Endothelial cell of umbilical vein (primary cell): ENCODE results near the gene STK17A. TPM values are rescaled to one million over a fixed set of nuclear protein-coding genes. Genes with fewer than 3 reads are reported as not detected.

ENCODE experiments used
- BruUV-seq: library from RNA; stranded (reverse); fragments of 400-500 nt; replicated peaks from 2 replicates; lab custom pipeline; 2021; lab: Mats Ljungman, UMichigan
- CTCF ChIA-PET: fragments of 300-600, 350-600 bp; sonication (Branson Sonifier 250); formaldehyde crosslinking; loops from one replicate; lab custom pipeline; 2021; ENCODE audit warnings: antibody characterized with exemption, inconsistent platforms; lab: Charles Lee
- POLR2A ChIA-PET: fragments of 300-600, 350-600 bp; sonication (Branson Sonifier 250); formaldehyde crosslinking; loops from one replicate; lab custom pipeline; 2021; ENCODE audit warnings: antibody characterized with exemption, inconsistent platforms; lab: Charles Lee
- DNase-seq: peaks from one replicate; pipeline ENCODE4 v3.0.0-alpha.2; 2011; ENCODE audit warnings: low read depth, low spot score
- FAIRE-seq: peaks from 2 replicates; lab custom pipeline; 2011; peaks lifted over from hg19 to GRCh38; lab: Jason Lieb, UNC
- H2AFZ ChIP-seq: 2 replicates; pipeline ENCODE4 v1.6.0; 2012; ENCODE audit warnings: low read depth, low read length, control low read depth, inconsistent platforms
- H3K27ac ChIP-seq: 2 replicates; pipeline ENCODE4 v1.5.1; 2011; ENCODE audit warnings: low read depth, mild to moderate bottlenecking, control low read depth, low read length, moderate library complexity; ENCODE audit not compliant: insufficient read depth
- H3K27me3 ChIP-seq, 2 experiments: 2 replicates each; pipeline versions ENCODE4 v1.6.0 to v1.6.1; 2011; ENCODE audit warnings: low read length in 2 of 2, mixed read lengths in 1 of 2; ENCODE audit not compliant: control insufficient read depth in 2 of 2, insufficient read depth in 2 of 2
- H3K36me3 ChIP-seq, 2 experiments: 2 replicates in 1 of 2; 3 replicates in 1 of 2; pipeline ENCODE4 v1.5.1; 2011; ENCODE audit warnings: low read length in 2 of 2, mild to moderate bottlenecking in 1 of 2, moderate library complexity in 1 of 2; ENCODE audit not compliant: control insufficient read depth in 2 of 2, insufficient read depth in 2 of 2; ENCODE audit errors: extremely low read depth in 1 of 2
- H3K4me1 ChIP-seq: 3 replicates; pipeline ENCODE4 v1.5.1; 2011; ENCODE audit warnings: mild to moderate bottlenecking, low read length; ENCODE audit not compliant: control insufficient read depth, insufficient read depth; ENCODE audit errors: extremely low read depth
- H3K4me2 ChIP-seq: 2 replicates; pipeline ENCODE4 v1.6.1; 2011; ENCODE audit warnings: low read length, control low read depth, mixed read lengths; ENCODE audit not compliant: insufficient read depth
- H3K4me3 ChIP-seq, 3 experiments: fragments of 200-600 bp in 1 of 3; sonication (generic), shearing (Covaris generic) in 1 of 3; replicated peaks in 1 of 3; 2 replicates each; pipeline ENCODE4 v1.5.1; 2011 to 2016; ENCODE audit warnings: control low read depth in 3 of 3, low read length in 3 of 3, mild to moderate bottlenecking in 2 of 3, inconsistent platforms in 1 of 3, low read depth in 1 of 3, moderate library complexity in 1 of 3; ENCODE audit not compliant: insufficient read depth in 1 of 3
- H3K79me2 ChIP-seq: 2 replicates; pipeline ENCODE4 v1.6.0; 2012; ENCODE audit warnings: low read length, inconsistent platforms; ENCODE audit not compliant: control insufficient read depth, insufficient read depth
- H3K9ac ChIP-seq: replicated peaks from 2 replicates; pipeline ENCODE3; 2011; ENCODE audit warnings: low read length, control low read depth; ENCODE audit not compliant: insufficient read depth; ENCODE audit errors: extremely low read depth
- H3K9me1 ChIP-seq: replicated peaks from 3 replicates; pipeline ENCODE4 v1.6.0; 2011; ENCODE audit warnings: mild to moderate bottlenecking, low read length; ENCODE audit not compliant: control insufficient read depth, insufficient read depth; ENCODE audit errors: extremely low read depth
- H3K9me3 ChIP-seq: replicated peaks from 2 replicates; pipeline ENCODE4 v1.5.1; 2012; ENCODE audit warnings: low read length, inconsistent platforms; ENCODE audit not compliant: control insufficient read depth, insufficient read depth
- H4K20me1 ChIP-seq: replicated peaks from 2 replicates; pipeline ENCODE3; 2011; ENCODE audit warnings: mild to moderate bottlenecking, low read length; ENCODE audit not compliant: control insufficient read depth, insufficient read depth; ENCODE audit errors: extremely low read depth
- EZH2 ChIP-seq: IDR thresholded peaks from 2 replicates; pipeline ENCODE4 v1.6.1; 2012; ENCODE audit warnings: borderline replicate concordance, low read depth, mild to moderate bottlenecking, moderate library complexity, low read length, inconsistent platforms; ENCODE audit not compliant: severe bottlenecking
- FOS ChIP-seq: IDR thresholded peaks from 2 replicates; pipeline ENCODE4 v1.6.1; 2011; ENCODE audit warnings: mild to moderate bottlenecking, low read length, moderate library complexity, borderline replicate concordance; ENCODE audit not compliant: insufficient read depth
- GATA2 ChIP-seq: IDR thresholded peaks from 2 replicates; pipeline ENCODE4 v1.7.0; 2011; ENCODE audit warnings: low read depth, mild to moderate bottlenecking, moderate library complexity, mixed read lengths, low read length; ENCODE audit not compliant: insufficient read length, insufficient read depth
- JUN ChIP-seq: IDR thresholded peaks from 2 replicates; pipeline ENCODE4 v1.6.1; 2011; ENCODE audit warnings: borderline replicate concordance, low read depth; ENCODE audit not compliant: insufficient read length, insufficient read depth
- MAX ChIP-seq: IDR thresholded peaks from 2 replicates; pipeline ENCODE4 v1.6.1; 2011; ENCODE audit not compliant: insufficient read depth, insufficient read length
- MYC ChIP-seq: IDR thresholded peaks from one replicate; pipeline ENCODE4 v1.6.1; 2011; ENCODE audit warnings: mild to moderate bottlenecking, low read depth, low read length
- POLR2A ChIP-seq: IDR thresholded peaks from 2 replicates; pipeline ENCODE4 v1.6.1; 2012; ENCODE audit warnings: low read depth, mild to moderate bottlenecking, control low read depth, low read length
- POLR2AphosphoS5 ChIP-seq: IDR thresholded peaks from 2 replicates; pipeline ENCODE4 v1.6.1; 2012; ENCODE audit warnings: low read depth, mild to moderate bottlenecking, control low read depth, low read length, moderate library complexity; ENCODE audit not compliant: insufficient read depth
- dilution Hi-C: fragments of 300-500 bp; cut with MboI; formaldehyde crosslinking; loops from one replicate; pipeline ENCODE4 v1.15.0; 2019; ENCODE audit warnings: low sequenced_read_pairs; ENCODE audit not compliant: extremely low pct_ligation_motif_present
- intact Hi-C: fragments of 100-400 bp; cut with micrococcal nuclease; formaldehyde crosslinking; loops from one replicate; pipeline ENCODE4 v1.10.0; 2022
- polyA plus RNA-seq, 4 experiments: library from polyadenylated mRNA; depleted of rRNA in 3 of 4; stranded (reverse) in 3 of 4; unstranded in 1 of 4; fragments of >200 nt; gene quantifications; 2 replicates each; pipeline versions ENCODE4 v1.2.1 to v1.2.3, GENCODE V29; 2011 to 2012; ENCODE audit warnings: missing spikeins in 1 of 4
- total RNA-seq: library from RNA; stranded (reverse); gene quantifications from 2 replicates; pipeline ENCODE4 v1.2.3, GENCODE V29; 2021
- TF ChIP-seq, protein P1 (sequence below), 2 donors: IDR thresholded peaks; 1 replicate in 1 of 2; 2 replicates in 1 of 2; pipeline ENCODE4 v1.5.1; 2011; ENCODE audit warnings: low read length in 2 of 2, mild to moderate bottlenecking in 2 of 2, moderate library complexity in 2 of 2, control low read depth in 1 of 2, inconsistent platforms in 1 of 2, low read depth in 1 of 2; ENCODE audit not compliant: insufficient read depth in 1 of 2; ENCODE audit errors: extremely low read depth in 1 of 2

STK17A gene
- total and polyA plus RNA-seq, 2 donors (not counting 3 experiments of a cell fraction or from before 2014, with no cell fraction given): 11.7 to 58.8 TPM

DNA sequence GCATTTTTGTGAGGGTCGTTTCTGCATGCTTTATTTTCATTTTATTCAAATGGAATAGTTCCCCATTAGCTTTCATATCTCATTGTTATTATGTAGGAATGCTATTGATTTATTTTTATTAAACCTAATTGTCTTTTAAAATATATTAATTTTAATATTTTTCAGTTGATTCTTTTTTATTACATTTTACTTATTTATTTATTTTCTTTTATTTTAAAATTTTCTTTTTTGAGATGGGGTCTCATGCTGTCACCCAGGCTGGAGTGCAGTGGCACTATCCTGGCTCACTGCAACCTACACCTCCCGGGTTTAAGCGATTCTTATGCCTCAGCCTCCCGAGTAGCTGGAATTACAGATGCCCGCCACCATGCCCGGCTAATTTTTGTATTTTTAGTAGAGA lies 7.4 kb upstream of the STK17A start:
- CTCF ChIA-PET: interaction anchor here (0.7 to 0.9 kb wide), 2 partner anchors 124 to 146 kb away, joined by 3 to 7 read pairs; no protein-coding TSS in a partner anchor

More for the DNA sequence above, 7.4 kb upstream of the STK17A start:
- H3K4me3 ChIP-seq: no peak overlapping the region
- intact Hi-C loops (no loop called here), dilution Hi-C loops (loop anchor here (25.0 kb wide), 1 partner anchor 137 kb away; no protein-coding TSS in a partner anchor)
- no peaks in the 10 kb centered on the region for H4K20me1 ChIP-seq
- no peak overlapping the region for H3K9ac ChIP-seq
- H3K4me2 ChIP-seq: no peak overlapping the region
- FAIRE-seq (no peak), DNase-seq (no peak)
- POLR2A ChIA-PET: interaction anchor here (1.3 kb wide), 1 partner anchor 7 kb away, joined by 5 read pairs; the partner anchor contains the start of gene STK17A
- TF ChIP-seq POLR2AphosphoS5: no peak
- TF ChIP-seq JUN: no peak
- no peak for TF ChIP-seq EZH2
- no peak for TF ChIP-seq POLR2A
- TF ChIP-seq MYC: no peak
- TF ChIP-seq, protein P1, sequence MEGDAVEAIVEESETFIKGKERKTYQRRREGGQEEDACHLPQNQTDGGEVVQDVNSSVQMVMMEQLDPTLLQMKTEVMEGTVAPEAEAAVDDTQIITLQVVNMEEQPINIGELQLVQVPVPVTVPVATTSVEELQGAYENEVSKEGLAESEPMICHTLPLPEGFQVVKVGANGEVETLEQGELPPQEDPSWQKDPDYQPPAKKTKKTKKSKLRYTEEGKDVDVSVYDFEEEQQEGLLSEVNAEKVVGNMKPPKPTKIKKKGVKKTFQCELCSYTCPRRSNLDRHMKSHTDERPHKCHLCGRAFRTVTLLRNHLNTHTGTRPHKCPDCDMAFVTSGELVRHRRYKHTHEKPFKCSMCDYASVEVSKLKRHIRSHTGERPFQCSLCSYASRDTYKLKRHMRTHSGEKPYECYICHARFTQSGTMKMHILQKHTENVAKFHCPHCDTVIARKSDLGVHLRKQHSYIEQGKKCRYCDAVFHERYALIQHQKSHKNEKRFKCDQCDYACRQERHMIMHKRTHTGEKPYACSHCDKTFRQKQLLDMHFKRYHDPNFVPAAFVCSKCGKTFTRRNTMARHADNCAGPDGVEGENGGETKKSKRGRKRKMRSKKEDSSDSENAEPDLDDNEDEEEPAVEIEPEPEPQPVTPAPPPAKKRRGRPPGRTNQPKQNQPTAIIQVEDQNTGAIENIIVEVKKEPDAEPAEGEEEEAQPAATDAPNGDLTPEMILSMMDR (IDR thresholded peaks at IDR 0.05; ENCODE audit: extremely low read depth in 1 of 2, insufficient read depth in 1 of 2, low read depth in 1 of 2, low read length in 2 of 2): no peak
- no peak for TF ChIP-seq FOS
- no peak for TF ChIP-seq GATA2
- no peak for TF ChIP-seq MAX
- no TSS peak for BruUV-seq
- no peak overlapping the region for H2AFZ ChIP-seq
- H3K27ac ChIP-seq: no peak overlapping the region
- no peaks in the 10 kb centered on the region for H3K9me1 ChIP-seq
- H3K4me1 ChIP-seq: peaks cover 7% of the 10 kb centered on the region
- H3K79me2 ChIP-seq: no peaks in the 10 kb centered on the region
- no peaks in the 10 kb centered on the region for H3K9me3 ChIP-seq
- H3K27me3 ChIP-seq: no peaks in the 10 kb centered on the region
- no peaks in the 10 kb centered on the region for H3K36me3 ChIP-seq
